Sigmoid colon (tissue), 4 donors: ENCODE results near the gene MCC.

Experiments used
- EP300 ChIP-seq, 4 donors: sonication (generic); formaldehyde crosslinking; IDR thresholded peaks; one replicate each; pipeline ENCODE4 v1.6.1; 2017; ENCODE audit warnings: antibody characterized with exemption in 4 of 4
- POLR2A ChIP-seq, 2 donors: fragments of 450-650 bp; IDR thresholded peaks; one replicate each; pipeline ENCODE4 v1.6.1; 2016; ENCODE audit warnings: antibody characterized with exemption in 2 of 2, mild to moderate bottlenecking in 2 of 2, moderate library complexity in 2 of 2
- POLR2AphosphoS5 ChIP-seq, 4 donors: sonication (generic); formaldehyde crosslinking; IDR thresholded peaks; one replicate each; pipeline ENCODE4 v1.6.1; 2017; ENCODE audit warnings: antibody characterized with exemption in 4 of 4
- TF ChIP-seq, protein P1 (sequence below), 4 experiments: fragments of 450-650 bp in 3 of 4; fragments of 200-600 bp in 1 of 4; IDR thresholded peaks; one replicate each; pipeline ENCODE4 v1.5.1; 2016 to 2019; ENCODE audit warnings: antibody characterized with exemption in 4 of 4, mild to moderate bottlenecking in 3 of 4, moderate library complexity in 2 of 4

GRCh38 chr5:113264046-113264445 lies 224.2 kb downstream of the MCC start:
- TF ChIP-seq, protein P1, sequence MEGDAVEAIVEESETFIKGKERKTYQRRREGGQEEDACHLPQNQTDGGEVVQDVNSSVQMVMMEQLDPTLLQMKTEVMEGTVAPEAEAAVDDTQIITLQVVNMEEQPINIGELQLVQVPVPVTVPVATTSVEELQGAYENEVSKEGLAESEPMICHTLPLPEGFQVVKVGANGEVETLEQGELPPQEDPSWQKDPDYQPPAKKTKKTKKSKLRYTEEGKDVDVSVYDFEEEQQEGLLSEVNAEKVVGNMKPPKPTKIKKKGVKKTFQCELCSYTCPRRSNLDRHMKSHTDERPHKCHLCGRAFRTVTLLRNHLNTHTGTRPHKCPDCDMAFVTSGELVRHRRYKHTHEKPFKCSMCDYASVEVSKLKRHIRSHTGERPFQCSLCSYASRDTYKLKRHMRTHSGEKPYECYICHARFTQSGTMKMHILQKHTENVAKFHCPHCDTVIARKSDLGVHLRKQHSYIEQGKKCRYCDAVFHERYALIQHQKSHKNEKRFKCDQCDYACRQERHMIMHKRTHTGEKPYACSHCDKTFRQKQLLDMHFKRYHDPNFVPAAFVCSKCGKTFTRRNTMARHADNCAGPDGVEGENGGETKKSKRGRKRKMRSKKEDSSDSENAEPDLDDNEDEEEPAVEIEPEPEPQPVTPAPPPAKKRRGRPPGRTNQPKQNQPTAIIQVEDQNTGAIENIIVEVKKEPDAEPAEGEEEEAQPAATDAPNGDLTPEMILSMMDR (IDR thresholded peaks at IDR 0.05): no peak
- no peak for TF ChIP-seq POLR2A (IDR thresholded peaks at IDR 0.05)
- no peak for TF ChIP-seq EP300 (IDR thresholded peaks at IDR 0.05)
- no peak for TF ChIP-seq POLR2AphosphoS5 (IDR thresholded peaks at IDR 0.05)
